Ovary (tissue), 9 donors: Measurements from ENCODE around the gene ENOSF1. TPM values are rescaled to one million over a fixed set of nuclear protein-coding genes. Genes with fewer than 3 reads are reported as not detected.
"Not testable (repeated sequence)": the region's sequence is repeated elsewhere in the genome, so short reads cannot be mapped to it uniquely, and the experiment has no call there.

Source experiments
- DNase-seq, 5 donors: peaks; one replicate each; pipeline ENCODE4 v3.0.0-alpha.2; 2019 to 2020
- H3K27ac ChIP-seq, 2 donors: fragments of 200-600 bp; one replicate each; pipeline versions ENCODE4 v1.5.1 to v1.8.0; 2019 to 2022
- H3K27me3 ChIP-seq: fragments of 200-600 bp; one replicate; pipeline ENCODE4 v1.8.0; 2022
- H3K36me3 ChIP-seq: fragments of 200-600 bp; sonication (generic); one replicate; pipeline ENCODE4 v1.5.1; 2019
- H3K4me1 ChIP-seq: one replicate; pipeline ENCODE4 v1.8.1; 2013; ENCODE audit warnings: mild to moderate bottlenecking, moderate library complexity; ENCODE audit not compliant: insufficient read depth
- H3K4me3 ChIP-seq: fragments of 200-600 bp; sonication (generic); one replicate; pipeline ENCODE4 v1.5.1; 2017
- H3K9me3 ChIP-seq, 2 donors: fragments of 200-600 bp in 1 of 2; sonication (generic) in 1 of 2; one replicate each; pipeline versions ENCODE4 v1.5.1 to v1.8.1; 2013 to 2019; ENCODE audit warnings: mild to moderate bottlenecking in 1 of 2, moderate library complexity in 1 of 2
- CTCF ChIP-seq, 3 donors: fragments of 450-650 bp in 2 of 3; fragments of 200-600 bp in 1 of 3; IDR thresholded peaks; one replicate each; pipeline versions ENCODE4 v1.5.1 to v1.8.0; 2016 to 2022; ENCODE audit warnings: antibody characterized with exemption in 3 of 3, mild to moderate bottlenecking in 1 of 3
- EP300 ChIP-seq: sonication (generic); formaldehyde crosslinking; IDR thresholded peaks from one replicate; pipeline ENCODE4 v1.6.1; 2017; ENCODE audit warnings: antibody characterized with exemption
- POLR2A ChIP-seq: fragments of 450-650 bp; IDR thresholded peaks from one replicate; pipeline ENCODE4 v1.6.1; 2017; ENCODE audit warnings: antibody characterized with exemption, mild to moderate bottlenecking, moderate library complexity
- WGBS, 3 donors: extraction: QIAGEN DNeasy Blood & Tissue Kit in 1 of 3; methylation state at CpG; one replicate each; pipeline versions ENCODE4 v1.1.5 to v1.1.7; 2013 to 2017; 5-methylcytosine and 5-hydroxymethylcytosine counted together
- intact Hi-C, 4 donors: fragments of 100-400 bp; cut with DNase I; formaldehyde crosslinking; loops; one replicate each; pipeline versions ENCODE4 v1.11.0 to v1.15.1; 2022 to 2023
- polyA plus RNA-seq, 2 donors: library from polyadenylated mRNA; stranded (reverse); fragments of 200-250 nt in 1 of 2; fragments of 350-450 nt in 1 of 2; fragmentation: Illumina TruSeq in 1 of 2; extraction: RNeasy Lipid Tissue Mini Kit (QIAGEN cat#74804) in 1 of 2; gene quantifications; one replicate each; pipeline ENCODE4 v1.2.3, GENCODE V29; 2013 to 2014
- total RNA-seq, 7 donors: library from RNA; depleted of rRNA in 2 of 7; stranded (reverse); fragments of >200 nt in 2 of 7; fragmentation: NEBNext Ultra II Directional in 3 of 7; extraction: Animal tissue kit (Norgen Biotek cat#: 25700) in 3 of 7; gene quantifications; one replicate each; pipeline versions ENCODE4 v1.1.0 to v1.2.4, GENCODE V29; 2016 to 2023
- donor health status: DM: no; HTN: no; CAD: no; lungs with moderate emphysema.
- donor health status: DM: no; HTN: no; CAD: no.
- donor health status: Bipolar disorder and iron deficiency.
- donor health status: DM: yes; HTN: yes; CAD: no.
- donor health status: DM: no; HTN: no; CAD: no.
- donor health status: DM: yes; HTN: yes; CAD: no.

Gene ENOSF1
- total and polyA plus RNA-seq, 9 donors: 29.2 to 94.9 (median 53.0) TPM

- H3K27ac ChIP-seq: no peak overlapping the region
- no peak for DNase-seq
- no peaks in the 10 kb centered on the region for H3K9me3 ChIP-seq
- no peak for TF ChIP-seq POLR2A
- TF ChIP-seq EP300: no peak
- no peak for TF ChIP-seq CTCF (IDR thresholded peaks at IDR 0.05)
- H3K4me3 ChIP-seq: no peak overlapping the region
- H3K4me1 ChIP-seq: no peaks in the 10 kb centered on the region
- intact Hi-C loops: no loop called here
- H3K36me3 ChIP-seq: no peaks in the 10 kb centered on the region
- no peaks in the 10 kb centered on the region for H3K27me3 ChIP-seq
These were observed 18.3 kb upstream of the ENOSF1 start for GRCh38 chr18:730692-731091.

- H3K27me3 ChIP-seq, H3K4me1 ChIP-seq, DNase-seq, H3K4me3 ChIP-seq, intact Hi-C loops, H3K36me3 ChIP-seq, H3K27ac ChIP-seq, H3K9me3 ChIP-seq: not testable (repeated sequence)
- WGBS, 3 donors: 93 to 99% (median 97%) methylated on average over 5 of the region's 5 CpGs
These were observed 17.7 kb upstream of the ENOSF1 start for GRCh38 chr18:730120-730519.

- DNase-seq: no peak
- no peaks in the 10 kb centered on the region for H3K9me3 ChIP-seq
- H3K27me3 ChIP-seq: no peaks in the 10 kb centered on the region
These were observed 13.2 kb upstream of the ENOSF1 start for GRCh38 chr18:725646-726045.

GRCh38 chr18:723541-724080 lies 11.2 kb upstream of the ENOSF1 start:
- 96 to 99% (median 97%) methylated on average over 1 of the region's 1 CpG for WGBS, 3 donors
- Histone ChIP-seq H3K27me3 (no peaks in the 10 kb centered on the region), H3K4me1 (no peaks in the 10 kb centered on the region), H3K9me3 (no peaks in the 10 kb centered on the region), H3K4me3 (no peak overlapping the region), H3K27ac (no peak overlapping the region), H3K36me3 (no peaks in the 10 kb centered on the region)
- TF ChIP-seq EP300: no peak
- no peak for TF ChIP-seq CTCF (IDR thresholded peaks at IDR 0.05)
- no peak for TF ChIP-seq POLR2A
- intact Hi-C loops: no loop called here
- no peak for DNase-seq

More at GRCh38 chr18:725646-726045, 13.2 kb upstream of the ENOSF1 start:
- intact Hi-C loops: no loop called here
- Histone ChIP-seq H3K27ac (no peak overlapping the region), H3K4me3 (no peak overlapping the region), H3K36me3 (no peaks in the 10 kb centered on the region), H3K4me1 (no peaks in the 10 kb centered on the region)
- WGBS, 3 donors: 92 to 96% (median 96%) methylated on average over 9 of the region's 9 CpGs
- TF ChIP-seq CTCF (IDR thresholded peaks at IDR 0.05): no peak
- no peak for TF ChIP-seq EP300
- TF ChIP-seq POLR2A: no peak

- Histone ChIP-seq H3K36me3 (no peaks in the 10 kb centered on the region), H3K4me3 (no peak overlapping the region), H3K27ac (no peak overlapping the region), H3K27me3 (no peaks in the 10 kb centered on the region), H3K4me1 (no peaks in the 10 kb centered on the region), H3K9me3 (no peaks in the 10 kb centered on the region)
- no peak for DNase-seq
- intact Hi-C loops: no loop called here
- WGBS, 3 donors: 88 to 90% (median 90%) methylated on average over 4 of the region's 4 CpGs
- no peak for TF ChIP-seq EP300
- no peak for TF ChIP-seq POLR2A
- TF ChIP-seq CTCF (IDR thresholded peaks at IDR 0.05): no peak
These were observed 4.6 kb upstream of the ENOSF1 start for GRCh38 chr18:717003-717402.
